GM12891 (cell line): Measurements from ENCODE around the gene ANO7.

ENCODE experiments used
- POLR2A ChIP-seq: IDR thresholded peaks from 2 replicates; pipeline ENCODE4 v1.6.1; 2011; ENCODE audit warnings: low read depth, low read length, control low read depth
- POLR2AphosphoS5 ChIP-seq: IDR thresholded peaks from 2 replicates; pipeline ENCODE4 v1.6.1; 2011; ENCODE audit warnings: low read depth, low read length, control low read depth

DNA sequence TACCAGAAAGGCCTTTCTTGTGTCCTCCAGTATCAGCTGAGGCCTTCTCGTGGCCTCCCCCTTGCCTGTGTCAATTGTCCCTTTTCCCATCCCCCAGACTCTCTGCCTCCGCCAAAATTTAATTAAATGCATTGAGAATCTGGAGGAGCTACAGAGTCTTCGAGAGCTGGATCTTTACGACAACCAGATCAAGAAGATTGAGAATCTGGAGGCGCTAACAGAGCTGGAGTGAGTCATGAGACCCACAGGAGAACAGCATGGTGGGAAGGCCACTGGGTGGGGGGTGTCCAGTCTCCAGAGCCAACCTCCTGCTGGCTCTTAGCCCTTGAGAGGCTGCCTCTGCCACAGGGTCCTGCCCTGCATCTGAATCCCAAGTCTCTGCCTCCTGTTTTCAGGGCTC is 29.4 kb upstream of the ANO7 start:
- no peak for TF ChIP-seq POLR2A
- TF ChIP-seq POLR2AphosphoS5: no peak
